Brain pericyte (primary cell): ENCODE measurements around the gene DAPL1.

Experiments
- DNase-seq: peaks from one replicate; pipeline ENCODE4 v3.0.0-alpha.2; 2012; ENCODE audit warnings: low read depth, low spot score

The DAPL1 gene, protein sequence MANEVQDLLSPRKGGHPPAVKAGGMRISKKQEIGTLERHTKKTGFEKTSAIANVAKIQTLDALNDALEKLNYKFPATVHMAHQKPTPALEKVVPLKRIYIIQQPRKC

GRCh38 chr2:158795195-158795924 is at the start of gene DAPL1:
Gene DAPL1, plus strand, starts transcription at chr2:158795317. Its CDS starts 56 bp downstream, at chr2:158795373.
- no peak for DNase-seq

DNA sequence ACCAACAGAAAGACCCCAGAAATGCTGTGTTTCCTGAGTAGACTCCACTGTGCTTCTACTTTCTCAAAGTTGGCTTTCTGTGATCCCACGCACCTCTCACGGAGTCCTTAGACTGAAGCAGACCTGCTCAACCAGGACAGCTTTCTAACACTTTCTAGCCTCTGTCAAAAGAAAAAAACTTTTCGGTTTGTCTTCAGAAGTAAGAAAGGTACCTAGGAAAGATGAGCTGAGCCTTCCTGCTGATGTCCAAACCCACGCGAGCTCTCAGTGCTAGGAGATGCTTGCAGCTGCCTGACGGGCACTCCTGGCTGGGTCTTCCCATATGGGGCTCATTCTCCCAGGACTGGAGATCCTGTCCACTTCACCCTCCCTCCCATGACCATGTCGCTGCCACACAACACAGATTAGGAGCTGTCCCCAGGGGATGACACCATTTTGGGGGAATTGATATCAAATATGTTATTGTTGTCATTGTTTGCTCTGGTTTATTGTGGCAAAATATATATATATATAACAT is 49.2 kb upstream of the DAPL1 start:
- no peak for DNase-seq

- DNase-seq: no peak
Observed at GRCh38 chr2:158746488-158746887, 48.6 kb upstream of the DAPL1 start.

DNA sequence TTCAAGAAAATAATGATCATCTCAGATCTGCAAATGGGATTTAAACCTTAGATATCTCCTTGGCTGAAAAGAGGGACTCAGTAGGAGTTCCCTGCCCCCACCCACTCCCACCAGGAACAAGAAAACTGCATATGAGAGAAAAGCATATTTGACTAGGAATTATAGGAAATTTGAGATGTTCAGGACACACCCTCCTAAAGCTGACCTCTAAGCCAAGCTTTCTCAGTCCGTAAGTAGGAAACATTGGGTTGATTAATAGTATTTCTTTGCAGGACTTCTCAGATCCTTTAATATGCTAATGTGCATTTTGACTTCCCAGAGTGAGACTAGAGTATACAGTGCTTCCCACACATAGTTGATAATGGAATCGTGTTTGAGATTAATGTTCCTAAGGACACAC is 47.8 kb upstream of the DAPL1 start:
- no peak for DNase-seq

- no peak for DNase-seq
Observed at GRCh38 chr2:158748926-158749590, 46.1 kb upstream of the DAPL1 start.

DNA sequence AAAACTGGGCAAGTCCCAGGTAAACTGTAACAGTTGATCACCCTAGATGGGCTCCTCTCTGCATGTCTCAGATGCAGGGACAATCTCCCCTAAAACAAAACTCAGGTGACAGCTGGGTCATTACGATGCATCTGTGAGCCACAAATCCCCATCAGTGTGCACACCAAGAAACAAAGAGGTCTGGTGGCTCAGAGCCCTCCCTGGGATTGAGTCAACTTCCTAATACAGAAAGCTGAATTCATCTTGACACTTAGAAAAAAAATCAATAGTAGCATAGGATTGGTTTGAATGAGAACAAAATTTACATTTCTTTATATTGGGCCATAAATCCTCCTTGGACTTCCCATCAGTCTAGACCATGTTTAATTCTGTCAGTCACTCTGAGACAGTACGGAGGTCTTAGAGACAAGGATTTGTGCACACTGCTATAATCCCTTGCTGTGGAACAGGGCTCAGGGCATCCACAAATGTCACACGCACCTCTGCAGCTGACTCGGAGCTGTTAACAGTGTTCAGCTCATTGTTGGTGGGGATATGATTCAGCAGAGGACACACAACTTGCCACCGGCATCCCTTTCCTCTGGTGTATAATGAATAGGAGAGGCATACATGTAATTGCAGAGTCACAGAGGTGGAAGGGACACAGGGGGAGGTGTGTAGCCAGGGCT is 44.5 kb upstream of the DAPL1 start:
- no peak for DNase-seq

DNA sequence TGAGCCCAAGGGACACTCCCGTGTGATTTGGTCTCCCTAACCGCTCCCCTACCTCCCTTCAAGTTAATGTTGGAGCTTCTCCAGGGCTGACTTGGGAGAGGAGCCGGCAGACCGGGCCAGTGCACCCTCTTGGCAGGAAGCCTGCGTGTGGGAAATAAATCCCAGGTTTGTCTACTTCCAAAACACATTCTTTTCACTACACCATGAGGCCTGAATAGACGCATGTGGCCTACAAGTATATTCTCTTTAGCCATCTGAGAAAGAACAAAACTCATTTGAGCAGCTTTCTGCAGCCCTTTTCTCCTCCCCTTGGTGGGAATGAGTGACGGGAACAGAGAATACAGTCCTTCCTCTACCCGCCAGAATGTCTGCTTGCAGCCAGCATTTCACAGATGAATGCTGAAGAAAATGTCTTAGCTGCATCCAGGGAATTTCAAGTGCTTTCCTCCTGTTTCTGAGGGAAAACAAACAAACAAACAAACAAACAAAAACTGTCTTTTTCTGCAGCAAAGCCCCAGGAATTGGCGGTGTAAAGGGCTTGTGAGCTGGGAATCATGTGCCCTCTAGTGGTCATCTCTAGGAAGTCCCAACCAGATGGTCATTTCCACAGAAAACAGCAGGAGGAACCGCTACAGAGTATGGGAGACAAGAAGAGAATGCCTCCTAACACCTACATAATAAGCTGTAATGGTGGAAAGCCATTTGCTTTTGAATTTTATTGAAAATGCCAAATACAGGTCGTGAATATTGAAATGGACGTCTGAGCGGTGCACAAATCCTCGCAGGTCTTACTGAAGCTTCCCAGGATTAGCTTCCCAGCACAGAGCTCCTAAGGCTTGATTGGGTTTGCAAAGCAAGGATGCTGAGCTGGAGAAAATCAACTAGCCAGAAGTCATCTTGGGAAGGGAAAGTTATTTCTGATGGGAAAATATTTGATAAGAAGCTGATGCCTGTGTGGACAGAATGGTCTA is 41.2 kb upstream of the DAPL1 start:
- no peak for DNase-seq

DNA sequence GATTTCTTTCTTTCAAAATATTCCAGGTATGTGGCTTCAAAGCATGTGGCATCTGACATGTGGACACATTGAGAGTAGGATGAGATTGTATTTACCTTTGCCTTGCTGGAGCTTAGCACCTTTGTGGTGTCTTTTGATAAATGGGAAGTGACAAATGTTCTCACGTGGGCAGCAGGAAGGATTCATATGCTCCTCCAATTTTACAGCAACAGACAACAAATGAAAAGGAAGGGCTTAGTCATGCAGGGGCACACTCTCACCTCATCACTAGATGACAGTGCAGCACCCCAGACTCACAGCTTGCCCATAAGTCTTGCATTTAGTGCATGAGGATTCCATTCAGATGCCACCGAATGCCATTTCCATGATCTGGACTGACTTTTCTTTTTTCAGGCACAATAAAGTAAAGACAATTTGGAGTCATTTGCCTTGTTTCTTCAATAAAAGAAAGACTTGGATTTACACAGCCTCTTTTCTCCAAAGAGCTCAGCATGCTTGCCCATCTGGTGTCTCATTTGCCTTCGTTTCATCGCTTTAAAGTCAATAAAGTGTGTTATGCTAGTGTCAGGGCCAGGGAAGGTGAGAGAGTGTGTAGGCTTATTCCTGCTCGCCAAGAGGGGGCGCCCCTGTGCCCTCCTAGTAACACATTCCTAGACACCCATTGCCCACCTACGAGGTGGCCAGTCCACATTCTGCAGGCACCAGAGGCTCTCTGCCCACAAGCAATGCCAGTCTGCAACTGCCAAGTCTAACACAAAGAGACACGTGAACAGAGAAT is 39.6 kb upstream of the DAPL1 start:
- no peak for DNase-seq

DNA sequence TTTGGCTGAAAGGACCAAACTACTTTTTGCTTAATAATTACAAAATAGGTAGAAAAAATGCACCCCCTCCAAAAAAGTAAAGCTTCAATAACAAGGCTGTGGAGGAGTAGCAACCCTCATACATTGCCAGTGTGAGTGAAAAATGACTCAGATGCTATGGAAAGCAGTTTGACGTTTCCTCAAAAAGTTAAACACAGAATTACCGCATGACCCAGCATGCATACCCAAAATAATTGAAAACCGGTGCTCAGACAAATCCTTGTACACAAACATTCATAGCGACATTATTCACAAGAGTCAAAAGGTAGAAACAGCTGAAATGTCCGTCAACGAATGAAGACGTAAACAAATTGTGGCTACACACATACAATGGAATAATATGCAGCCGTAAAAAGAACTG is 38.8 kb upstream of the DAPL1 start:
- DNase-seq: no peak

DNA sequence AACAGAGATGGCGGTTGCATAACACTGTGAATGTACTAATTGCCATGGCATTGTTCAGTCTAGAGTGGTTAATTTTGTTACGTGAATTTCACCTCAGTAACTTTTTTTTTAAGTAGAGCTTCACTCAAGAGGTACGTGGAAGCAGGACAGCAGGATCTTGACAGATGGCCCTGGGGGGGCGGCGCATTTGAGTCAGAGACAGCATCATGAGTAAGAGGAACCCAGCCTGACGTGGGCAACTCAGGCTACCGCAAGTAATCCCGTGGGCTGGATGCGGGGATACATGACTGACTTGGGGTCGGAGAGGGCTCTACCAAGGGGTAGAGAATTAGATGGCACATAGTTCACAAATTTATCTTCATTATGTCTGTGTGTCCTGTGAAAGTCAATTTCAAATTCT is 38.1 kb upstream of the DAPL1 start:
- DNase-seq: no peak

DNA sequence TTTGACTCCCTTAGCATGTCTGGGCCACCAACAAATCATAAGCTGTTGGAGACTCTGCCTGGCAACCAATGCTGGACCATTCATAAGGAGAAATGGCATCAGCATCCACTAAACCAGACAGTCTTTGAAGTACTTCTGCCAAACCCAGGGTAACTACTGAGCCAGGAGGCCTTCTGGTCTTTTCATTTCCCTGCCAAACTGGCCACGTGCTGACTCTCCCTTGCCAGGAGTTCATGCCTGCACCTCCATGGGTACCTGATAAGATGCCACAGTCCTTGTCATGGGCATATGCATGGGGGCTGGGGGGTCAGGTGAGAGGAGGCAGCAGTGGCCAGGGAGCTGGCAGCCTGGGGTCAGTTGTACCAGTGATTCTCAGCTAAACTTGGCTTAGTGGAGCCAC is 34.2 kb upstream of the DAPL1 start:
- DNase-seq: no peak

DNA sequence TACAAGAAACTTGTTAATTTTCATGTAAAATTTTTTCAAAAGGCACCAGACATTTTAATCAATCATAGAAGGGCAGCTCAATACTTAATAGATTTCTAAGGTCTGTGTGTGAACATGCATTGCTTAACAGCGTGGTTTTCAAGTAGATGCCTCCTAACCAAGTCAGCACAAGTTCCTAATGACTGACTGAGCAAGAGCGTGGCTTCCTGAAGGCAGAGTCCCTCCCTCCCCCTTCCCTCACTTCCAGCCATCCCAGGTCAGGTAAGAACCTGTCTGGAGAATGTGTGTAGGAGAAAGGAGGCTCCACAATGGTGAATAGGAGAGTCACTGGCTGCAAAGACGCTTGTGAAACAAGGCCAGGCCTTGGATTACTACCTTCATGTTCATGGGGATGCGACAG is 33.5 kb upstream of the DAPL1 start:
- DNase-seq: no peak

DNA sequence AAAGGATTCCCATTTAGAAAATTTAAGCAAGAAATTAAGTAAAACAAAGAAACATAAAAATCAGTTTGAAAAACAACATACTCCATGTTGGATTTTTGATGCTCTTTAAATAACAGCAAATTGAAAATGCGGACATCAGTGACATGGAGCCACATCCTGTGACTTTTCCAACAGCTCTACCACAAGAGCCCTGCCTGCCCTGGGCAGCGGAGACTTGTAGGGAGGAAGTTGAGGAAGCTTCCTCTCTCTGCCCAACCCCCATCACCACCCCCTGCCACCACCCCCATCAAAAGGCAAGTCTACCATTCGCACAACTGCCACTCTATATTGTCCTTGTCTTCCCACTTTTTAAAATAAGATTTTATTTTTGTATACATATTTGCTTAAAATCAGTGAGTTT is 32.8 kb upstream of the DAPL1 start:
- DNase-seq: no peak

DNA sequence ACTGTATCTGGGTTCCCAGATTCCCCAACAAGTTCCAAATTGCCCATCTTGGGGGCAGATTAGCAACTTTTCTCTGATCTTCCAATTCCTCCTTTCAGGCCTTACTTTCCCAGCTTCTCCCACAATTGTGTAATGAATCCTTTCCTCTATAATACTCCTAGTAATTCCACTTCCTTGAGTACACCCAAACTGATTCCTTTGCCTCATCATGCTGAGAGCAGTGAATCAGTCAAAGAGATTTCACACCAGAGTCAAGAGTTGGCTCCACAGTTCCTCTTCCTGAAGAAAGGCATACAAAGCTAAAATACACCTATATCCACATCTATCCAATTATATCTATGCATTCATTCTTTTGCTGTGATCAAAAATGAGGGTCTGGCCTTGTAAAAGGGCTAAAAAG is 28.6 kb upstream of the DAPL1 start:
- no peak for DNase-seq

GRCh38 chr2:158772306-158773078 is 22.6 kb upstream of the DAPL1 start:
- DNase-seq: no peak

DNA sequence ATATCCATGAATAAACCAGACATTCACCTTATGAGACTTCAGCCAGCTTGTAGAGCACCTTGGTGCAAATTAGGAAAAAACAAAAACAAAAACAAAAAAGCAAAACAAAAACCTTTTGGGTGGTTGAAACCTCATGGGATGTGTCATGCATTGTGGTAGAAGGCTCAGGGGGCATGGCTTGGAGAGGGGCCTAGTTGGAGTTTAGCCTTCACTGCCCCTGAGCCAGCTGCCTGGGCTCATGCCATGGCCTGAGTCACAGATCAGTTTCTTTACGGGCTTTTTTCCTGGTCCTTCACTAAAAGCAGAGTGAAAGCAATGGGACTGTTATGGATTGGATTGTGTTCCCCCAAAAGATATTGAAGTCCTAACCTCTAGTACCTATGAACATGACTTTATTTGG is 22.0 kb upstream of the DAPL1 start:
- DNase-seq: no peak

- no peak for DNase-seq
Observed at GRCh38 chr2:158774681-158775080, 20.4 kb upstream of the DAPL1 start.

- DNase-seq: no peak
Observed at GRCh38 chr2:158775273-158776027, 19.7 kb upstream of the DAPL1 start.

GRCh38 chr2:158776231-158776630 is 18.9 kb upstream of the DAPL1 start:
- no peak for DNase-seq
